Sigmoid colon (tissue), 3 donors: Measurements from ENCODE around the gene ALDH3B1.
"Not testable (repeated sequence)": the region's sequence is repeated elsewhere in the genome, so short reads cannot be mapped to it uniquely, and the experiment has no call there.

Experiments
- POLR2A ChIP-seq, 2 donors: fragments of 450-650 bp; IDR thresholded peaks; one replicate each; pipeline ENCODE4 v1.6.1; 2016; ENCODE audit warnings: antibody characterized with exemption in 2 of 2, mild to moderate bottlenecking in 2 of 2, moderate library complexity in 2 of 2
- TF ChIP-seq, protein P1 (sequence below), 4 experiments: fragments of 450-650 bp in 3 of 4; fragments of 200-600 bp in 1 of 4; IDR thresholded peaks; one replicate each; pipeline ENCODE4 v1.5.1; 2016 to 2019; ENCODE audit warnings: antibody characterized with exemption in 4 of 4, mild to moderate bottlenecking in 3 of 4, moderate library complexity in 2 of 4

DNA sequence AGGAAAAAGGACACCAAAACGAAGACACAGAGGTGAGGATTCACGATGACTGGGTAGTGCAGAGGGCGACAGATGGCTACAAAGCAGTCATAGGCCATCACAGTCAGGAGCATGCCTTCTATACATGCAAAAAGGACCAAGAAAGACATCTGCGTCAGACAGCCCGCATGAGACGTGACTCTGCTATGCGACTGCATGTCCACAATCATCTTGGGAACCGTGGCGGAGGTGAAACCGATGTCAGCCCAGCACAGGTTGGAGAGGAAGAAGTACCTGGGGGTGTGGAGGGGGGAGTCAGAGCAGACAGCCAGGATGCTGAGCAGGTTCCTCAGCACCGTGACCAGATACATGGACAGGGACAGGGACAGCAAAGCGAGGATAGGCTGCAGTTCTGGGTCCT, 35.4 kb upstream of the ALDH3B1 start:
- TF ChIP-seq, protein P1, sequence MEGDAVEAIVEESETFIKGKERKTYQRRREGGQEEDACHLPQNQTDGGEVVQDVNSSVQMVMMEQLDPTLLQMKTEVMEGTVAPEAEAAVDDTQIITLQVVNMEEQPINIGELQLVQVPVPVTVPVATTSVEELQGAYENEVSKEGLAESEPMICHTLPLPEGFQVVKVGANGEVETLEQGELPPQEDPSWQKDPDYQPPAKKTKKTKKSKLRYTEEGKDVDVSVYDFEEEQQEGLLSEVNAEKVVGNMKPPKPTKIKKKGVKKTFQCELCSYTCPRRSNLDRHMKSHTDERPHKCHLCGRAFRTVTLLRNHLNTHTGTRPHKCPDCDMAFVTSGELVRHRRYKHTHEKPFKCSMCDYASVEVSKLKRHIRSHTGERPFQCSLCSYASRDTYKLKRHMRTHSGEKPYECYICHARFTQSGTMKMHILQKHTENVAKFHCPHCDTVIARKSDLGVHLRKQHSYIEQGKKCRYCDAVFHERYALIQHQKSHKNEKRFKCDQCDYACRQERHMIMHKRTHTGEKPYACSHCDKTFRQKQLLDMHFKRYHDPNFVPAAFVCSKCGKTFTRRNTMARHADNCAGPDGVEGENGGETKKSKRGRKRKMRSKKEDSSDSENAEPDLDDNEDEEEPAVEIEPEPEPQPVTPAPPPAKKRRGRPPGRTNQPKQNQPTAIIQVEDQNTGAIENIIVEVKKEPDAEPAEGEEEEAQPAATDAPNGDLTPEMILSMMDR (IDR thresholded peaks at IDR 0.05) = not testable (repeated sequence)
- not testable (repeated sequence) for TF ChIP-seq POLR2A (IDR thresholded peaks at IDR 0.05)
